C1 segment of cervical spinal cord (tissue), 14 donors: ENCODE measurements around the gene KATNAL2.

Experiments used
- DNase-seq, 14 donors: peaks; one replicate each; lab custom pipeline; 2025; lab: John Stamatoyannopoulos, UW

KATNAL2 gene, protein sequence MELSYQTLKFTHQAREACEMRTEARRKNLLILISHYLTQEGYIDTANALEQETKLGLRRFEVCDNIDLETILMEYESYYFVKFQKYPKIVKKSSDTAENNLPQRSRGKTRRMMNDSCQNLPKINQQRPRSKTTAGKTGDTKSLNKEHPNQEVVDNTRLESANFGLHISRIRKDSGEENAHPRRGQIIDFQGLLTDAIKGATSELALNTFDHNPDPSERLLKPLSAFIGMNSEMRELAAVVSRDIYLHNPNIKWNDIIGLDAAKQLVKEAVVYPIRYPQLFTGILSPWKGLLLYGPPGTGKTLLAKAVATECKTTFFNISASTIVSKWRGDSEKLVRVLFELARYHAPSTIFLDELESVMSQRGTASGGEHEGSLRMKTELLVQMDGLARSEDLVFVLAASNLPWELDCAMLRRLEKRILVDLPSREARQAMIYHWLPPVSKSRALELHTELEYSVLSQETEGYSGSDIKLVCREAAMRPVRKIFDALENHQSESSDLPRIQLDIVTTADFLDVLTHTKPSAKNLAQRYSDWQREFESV

DNA sequence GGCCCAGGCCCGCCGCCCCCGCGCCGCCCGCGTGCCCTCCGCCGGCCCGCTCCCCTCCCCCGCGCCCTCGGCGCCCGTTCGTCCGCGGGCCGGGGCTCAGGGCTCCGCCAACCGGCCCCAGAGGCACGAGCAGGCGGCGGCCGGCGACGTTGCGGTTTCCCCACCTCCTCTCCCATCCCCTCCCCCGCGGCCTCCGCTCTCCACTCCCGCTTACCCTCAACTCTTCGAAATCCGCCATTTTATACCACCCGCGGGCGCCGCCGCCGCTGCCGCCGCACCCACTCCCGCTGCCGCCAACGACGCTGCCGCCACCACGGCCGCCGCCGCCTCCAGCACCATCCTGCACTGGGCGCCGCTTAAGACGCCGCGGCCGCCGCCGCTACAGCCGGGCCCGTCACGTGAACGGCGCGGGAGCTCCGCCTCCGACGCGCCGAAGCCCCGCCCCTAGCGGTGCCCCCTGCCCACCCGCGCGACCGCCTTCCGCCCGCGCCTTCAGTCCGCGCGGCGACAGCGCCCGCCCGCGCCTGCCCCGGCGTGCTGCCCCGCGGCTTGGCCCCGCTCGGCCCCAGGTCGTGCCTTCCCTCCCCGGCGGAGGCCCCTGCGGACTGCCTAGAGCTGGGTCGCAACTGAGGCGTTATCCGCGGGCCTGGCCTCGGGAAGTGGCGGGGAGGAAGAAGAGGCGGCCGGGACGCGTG, at the start of gene KATNAL2, which contains the start of gene PIAS2:
TSS of gene KATNAL2 (plus strand) at position 495 of the 695 bp plus-strand sequence. CDS start 29,271 bp downstream, outside the sequence.
TSS of gene PIAS2 (minus strand) at position 400 of the 695 bp plus-strand sequence. CDS start at position 238, 162 bp downstream.
- peak in 13 of 14 donors; percentile 26 to 88 (median 71) for DNase-seq

DNA sequence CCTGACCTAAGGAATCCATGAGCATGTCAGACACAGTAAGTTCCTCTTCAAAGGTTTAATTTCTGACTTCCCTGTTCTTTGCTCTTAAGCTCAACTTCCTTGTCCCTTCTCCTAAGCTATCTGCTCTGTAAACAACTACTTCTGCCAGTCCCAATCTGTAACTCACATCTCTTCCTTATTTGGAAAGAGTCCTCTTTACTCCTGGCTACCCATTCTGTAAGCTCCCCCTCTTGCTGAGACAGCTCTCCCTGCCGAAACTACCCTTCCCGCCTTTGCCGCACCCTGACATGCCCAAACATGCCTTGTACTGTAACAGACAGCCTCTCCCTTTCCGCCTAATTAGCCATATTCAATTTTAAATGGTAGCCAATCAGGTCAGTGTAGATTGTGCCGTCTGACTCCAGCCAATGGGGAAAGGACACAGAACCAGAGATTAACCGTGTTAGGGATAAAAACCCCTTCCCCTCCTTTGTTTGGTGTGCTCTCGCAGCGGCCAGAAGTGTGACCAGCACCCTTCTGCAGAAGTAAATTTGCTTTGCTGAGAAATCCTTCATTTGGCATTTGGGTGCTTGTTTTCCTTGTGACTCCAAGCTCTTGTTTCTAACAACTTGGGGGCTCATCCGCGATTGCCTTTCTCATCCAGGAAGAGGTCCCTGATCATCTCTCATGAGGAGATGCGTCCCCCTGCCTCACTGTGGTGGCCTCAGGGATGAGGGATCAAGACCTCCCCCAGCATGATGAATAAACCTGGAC, 49.1 kb upstream of the KATNAL2 start:
- DNase-seq, result no peak

DNA sequence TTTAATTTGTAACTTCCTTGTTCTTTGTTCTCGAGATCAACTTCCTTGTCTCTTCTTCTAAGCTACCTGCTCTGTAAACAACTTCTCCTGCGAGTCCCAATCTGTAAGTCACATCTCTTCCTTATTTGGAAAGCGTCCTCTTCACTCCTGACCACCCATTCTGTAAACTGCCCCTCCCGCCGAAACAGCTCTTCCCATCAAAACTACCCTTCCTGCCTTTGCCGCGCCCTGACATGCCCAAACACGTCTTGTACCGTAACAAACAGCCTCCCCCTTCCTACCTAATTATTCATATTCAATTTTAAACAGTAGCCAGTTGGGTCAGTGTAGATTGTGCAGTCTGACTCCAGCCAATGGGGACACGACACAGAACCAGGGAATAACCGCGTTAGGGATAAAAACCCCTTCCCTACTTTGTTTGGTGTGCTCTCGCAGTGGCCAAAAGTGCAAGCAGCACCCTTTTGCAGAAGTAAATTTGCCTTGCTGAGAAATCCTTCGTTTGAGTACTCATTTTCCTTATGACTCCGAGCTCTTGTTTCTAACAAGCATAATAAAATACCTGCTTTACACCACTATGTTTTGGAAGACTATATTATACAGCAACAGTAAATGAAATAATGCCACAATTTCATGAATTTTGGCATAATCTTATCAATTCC, 39.9 kb upstream of the KATNAL2 start:
- DNase-seq, result no peak

DNA sequence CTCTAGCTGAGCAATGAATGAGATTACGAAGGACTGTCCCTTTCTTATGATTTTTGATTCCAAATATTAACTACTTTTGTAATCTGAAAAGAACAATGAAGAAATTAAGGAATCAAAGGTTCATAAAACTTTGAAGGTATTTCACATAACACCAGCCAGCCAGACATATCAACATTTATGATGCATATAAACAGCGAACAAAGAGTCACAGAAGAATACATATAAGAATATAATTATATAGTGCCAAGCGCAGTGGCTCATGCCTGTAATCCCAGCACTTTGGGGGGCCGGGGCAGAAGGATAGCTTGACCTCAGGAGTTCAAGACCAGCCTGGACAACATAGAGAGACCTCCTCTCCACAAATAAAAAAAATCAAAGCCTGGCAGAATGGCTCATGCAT, 34.2 kb upstream of the KATNAL2 start:
- no peak for DNase-seq

DNA sequence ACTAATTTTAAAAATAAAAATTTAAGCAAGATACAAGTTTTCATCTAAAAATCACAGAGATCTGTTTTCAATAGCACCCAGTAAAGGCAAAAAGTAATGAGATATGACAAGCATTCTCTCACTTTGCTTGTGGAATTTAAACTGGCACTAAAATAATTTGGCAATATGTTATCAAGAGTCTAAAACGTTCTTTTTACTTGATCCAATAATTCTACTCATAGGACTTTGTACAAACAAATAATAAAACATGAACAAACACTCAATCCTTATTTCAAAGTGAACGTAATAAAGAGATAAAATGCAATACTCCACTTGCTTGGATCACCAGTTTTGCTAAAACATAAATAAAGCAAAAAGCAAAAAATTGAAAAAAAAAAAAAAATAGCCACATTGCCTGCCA, 30.5 kb upstream of the KATNAL2 start:
- no peak for DNase-seq

DNA sequence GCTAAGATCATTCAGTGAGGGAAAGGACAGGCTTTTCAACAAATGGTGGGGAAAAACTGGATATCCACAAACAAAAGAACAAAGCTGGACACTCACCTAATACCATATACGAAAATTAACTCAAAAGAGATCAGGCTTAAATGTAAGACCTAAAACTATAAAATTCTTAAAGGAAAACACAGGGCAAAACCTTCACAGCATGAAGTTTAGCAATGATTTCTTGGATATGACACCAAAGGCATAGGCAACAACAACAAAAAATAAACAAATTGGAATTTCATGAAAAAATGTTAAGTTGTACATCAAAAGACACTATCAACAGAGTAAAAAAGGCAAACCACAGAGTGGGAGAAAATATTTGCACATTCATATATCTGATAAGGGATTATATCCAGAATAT, 28.4 kb upstream of the KATNAL2 start:
- DNase-seq, result no peak

DNA sequence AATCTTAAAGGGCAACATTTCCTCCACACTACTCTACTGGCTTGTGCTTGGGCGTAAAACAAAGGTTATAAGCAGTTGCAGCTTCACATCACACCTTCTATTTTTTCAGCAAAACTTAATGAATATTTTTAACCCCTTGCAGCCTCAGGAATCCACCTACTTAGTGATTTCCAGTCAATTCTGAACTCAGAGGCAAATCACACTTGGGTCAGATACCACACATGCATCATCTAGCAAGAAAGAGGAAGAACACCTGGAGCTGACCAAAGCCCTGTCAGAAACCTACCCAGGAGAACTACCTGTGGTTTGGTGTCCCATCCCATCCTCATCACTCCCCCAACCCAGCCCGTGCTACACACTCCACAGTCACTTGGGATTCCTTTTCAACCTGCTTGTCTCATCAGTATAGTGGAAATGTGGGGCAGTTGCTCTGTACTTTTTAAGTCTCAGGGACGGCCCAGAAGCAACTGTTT, 25.6 kb upstream of the KATNAL2 start:
- DNase-seq, result no peak

DNA sequence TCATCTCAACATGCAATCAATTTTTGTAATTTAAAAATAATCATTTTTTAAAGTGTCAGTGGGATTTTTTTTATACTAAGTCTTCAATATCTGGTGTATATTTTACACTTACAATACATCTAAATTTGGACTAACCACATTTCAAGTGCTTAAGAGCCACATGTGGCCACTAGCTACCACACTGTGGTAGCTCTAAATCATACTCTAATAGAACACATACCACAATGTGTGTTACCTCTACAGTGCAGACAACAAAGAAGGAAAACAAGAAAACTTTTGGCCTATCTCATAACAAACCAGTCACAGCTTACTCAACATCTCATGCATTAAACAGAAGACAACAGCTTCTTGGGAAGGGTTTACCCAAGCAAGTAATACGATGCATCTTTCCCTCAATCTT, 24.6 kb upstream of the KATNAL2 start:
- no peak for DNase-seq

DNA sequence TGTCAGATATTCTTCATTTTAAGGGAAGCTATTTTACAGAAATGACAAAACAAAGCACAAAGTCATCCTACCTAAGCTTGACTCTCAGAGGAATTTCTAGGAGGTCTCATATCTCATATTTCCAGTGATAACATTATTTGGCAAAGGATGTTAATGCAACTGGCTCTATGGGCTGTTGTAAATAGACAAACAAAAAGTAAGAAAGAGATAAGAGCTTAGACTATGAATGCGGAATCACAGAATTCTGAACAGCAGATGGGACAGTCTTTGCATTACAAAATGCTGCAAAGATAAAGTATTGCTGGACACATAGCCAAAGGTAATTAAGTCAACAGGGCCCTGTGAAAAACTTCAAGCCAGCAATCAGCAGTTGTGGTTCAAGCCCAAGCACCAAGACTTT, 24.0 kb upstream of the KATNAL2 start:
- no peak for DNase-seq

DNA sequence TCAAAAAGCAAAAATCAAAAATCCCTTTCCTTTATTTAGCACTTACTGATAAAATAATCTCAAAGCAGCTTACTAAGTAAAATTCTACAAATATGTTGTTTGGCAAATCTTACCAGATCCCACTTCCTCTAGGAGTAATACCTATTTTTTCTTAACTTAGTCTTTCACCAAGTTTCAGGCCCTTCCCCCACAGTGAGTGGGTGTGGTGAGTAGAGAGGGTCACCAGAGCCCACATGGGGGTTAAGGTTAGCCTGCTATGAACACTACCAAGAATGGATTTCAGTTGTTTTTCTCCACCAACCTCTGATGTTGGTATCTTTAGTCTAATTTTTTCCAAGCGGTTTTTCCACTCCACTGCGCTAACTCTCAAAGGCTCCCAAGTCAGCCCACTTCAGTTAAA, 23.3 kb upstream of the KATNAL2 start:
- no peak for DNase-seq

DNA sequence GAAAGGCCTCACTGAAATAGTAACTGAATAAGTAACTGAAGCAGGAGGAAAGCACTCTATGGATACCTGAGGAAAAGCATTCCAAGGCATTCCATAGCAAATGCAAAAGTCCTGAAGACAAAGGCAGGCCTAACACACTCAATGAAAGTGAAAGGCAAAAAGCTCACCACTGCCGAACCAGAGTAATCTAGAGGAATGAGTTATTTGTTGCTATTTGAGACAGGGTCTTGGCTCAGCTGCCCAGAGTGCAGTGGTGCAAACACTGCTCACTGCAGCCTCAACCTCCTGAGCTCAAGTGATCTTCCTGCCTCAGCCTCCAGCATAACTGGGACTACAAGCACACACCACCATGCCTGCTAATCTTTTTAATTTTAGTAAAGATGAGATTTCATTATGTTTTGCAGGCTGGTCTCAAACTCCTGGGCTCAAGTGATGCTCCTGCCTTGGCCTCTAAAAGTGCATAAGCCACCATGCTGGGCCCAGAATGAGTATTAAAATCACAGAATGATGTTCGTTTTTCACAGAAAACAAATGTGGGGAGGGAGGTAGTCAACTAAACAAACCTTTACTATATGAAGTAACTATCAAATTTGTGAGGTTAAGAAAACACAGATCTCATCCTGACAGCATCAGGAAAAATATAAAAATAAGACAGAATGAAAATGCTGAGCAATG, 18.0 kb upstream of the KATNAL2 start:
- no peak for DNase-seq

DNA sequence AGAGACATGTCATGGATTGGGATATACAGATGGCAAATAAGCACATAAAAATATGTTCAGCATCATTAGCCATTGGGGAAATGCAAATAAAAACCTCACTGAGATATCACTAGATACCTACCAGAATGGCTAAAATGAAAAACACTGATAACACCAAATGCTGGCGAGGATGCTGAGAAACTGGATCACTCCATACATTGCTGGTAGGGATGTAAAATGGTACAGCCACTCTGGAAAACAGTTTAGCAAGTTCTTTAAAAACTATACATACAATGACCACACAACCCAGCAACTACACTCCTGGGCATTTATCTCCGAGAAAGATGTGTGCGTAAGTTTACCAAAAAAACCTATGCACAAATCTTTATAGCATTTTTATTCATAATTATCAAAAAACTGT, 14.0 kb upstream of the KATNAL2 start:
- no peak for DNase-seq

DNA sequence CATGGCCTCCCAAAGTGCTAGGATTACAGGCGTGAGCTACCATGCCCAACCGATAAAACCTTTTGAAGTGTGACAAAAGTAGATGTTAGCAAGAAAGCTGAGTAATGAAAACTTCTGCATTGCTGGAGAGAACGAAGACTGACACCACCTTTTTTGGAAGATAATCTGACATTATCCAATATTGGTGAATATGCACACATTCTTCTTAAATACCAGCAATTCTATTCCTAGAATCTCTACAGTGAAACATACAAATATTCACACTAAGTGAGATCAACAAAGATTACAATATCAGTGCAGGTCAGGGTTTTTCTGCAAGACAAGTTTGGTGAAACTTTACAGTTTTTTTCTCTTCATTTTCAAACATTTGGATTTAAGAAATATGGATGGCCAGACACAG, 7.9 kb upstream of the KATNAL2 start:
- no peak for DNase-seq

DNA sequence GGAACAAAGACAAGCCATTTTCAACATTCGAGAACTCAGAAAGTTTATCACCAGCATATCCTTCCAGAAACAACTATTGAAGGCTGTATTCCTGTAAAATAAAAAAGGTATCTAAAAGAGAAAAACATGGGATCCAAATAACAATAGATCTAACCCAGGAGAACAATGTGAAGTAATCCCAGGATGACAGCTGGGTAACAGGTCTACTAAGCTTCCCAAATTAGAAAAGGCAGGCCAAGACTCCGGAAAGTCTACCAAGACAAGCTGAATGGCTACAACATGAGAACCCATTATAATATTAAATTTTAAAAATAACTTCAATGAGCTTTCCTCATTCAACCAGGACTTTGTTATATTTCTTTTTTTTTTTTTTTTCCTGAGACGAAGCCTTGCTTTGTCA, 6.5 kb upstream of the KATNAL2 start:
- DNase-seq, result no peak

DNA sequence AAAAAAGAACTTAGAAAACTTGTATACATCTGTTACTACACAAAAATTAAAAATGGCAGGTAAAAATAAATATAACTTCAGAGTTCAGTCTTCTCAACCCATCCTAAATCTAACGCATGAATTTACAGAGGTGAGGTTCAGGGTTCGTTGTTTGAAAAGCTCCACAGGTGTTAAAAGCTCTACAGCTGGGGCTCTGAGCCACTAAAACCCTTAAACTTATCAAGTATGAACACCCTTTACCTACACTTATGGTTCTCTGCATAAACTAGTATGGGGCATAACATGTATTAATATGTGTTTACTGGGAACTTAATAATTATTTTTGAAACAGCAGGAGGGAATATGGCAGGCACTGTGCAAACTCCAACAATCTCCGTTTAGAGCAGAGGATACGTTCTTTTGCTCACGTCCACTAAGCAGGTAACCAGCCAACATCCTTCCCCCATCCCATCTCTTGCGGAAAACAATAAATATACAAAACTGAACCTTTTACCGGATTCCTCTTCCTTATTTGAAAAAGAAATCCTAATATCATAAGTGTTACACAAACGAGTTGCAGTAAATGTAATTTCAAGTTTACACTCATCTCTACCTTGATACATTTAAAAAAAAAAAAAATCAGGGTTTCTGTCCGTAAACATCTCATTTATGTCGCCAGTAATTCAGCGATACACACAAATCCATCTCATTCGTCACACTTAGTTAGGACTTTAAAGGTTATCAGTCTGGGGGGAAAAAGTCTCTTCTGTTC, 1.4 kb upstream of the KATNAL2 start:
- DNase-seq, result peak in 1 of 14 donors; percentile 21

DNA sequence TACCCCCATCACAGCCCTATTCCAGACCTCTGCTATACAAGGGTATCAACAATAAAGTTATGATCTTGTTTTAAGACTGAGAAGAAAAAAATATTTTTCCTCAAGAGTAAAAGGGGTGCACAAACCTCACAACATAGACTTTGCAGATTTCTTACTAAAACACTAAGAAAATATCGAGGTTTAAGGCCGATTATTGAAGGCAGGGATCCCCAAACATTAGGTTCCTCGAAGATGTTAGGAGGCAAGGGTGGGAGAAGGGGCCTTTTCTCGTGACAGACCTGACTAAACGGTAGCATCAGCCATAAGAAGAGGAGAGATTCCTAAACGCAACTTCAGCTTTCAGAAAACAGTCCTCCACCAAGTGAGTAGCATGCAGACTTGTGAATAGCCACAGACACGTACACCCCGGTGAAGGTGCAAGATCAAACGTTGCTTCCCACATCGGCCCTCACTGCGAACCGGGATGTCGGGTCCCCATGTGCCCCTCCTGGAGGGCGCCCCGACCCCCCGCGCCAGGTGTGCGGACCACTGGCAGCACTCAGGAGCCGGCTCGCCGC, 773 bp upstream of the KATNAL2 start:
- DNase-seq, result peak in 8 of 14 donors; percentile 37 to 73 (median 52)

DNA sequence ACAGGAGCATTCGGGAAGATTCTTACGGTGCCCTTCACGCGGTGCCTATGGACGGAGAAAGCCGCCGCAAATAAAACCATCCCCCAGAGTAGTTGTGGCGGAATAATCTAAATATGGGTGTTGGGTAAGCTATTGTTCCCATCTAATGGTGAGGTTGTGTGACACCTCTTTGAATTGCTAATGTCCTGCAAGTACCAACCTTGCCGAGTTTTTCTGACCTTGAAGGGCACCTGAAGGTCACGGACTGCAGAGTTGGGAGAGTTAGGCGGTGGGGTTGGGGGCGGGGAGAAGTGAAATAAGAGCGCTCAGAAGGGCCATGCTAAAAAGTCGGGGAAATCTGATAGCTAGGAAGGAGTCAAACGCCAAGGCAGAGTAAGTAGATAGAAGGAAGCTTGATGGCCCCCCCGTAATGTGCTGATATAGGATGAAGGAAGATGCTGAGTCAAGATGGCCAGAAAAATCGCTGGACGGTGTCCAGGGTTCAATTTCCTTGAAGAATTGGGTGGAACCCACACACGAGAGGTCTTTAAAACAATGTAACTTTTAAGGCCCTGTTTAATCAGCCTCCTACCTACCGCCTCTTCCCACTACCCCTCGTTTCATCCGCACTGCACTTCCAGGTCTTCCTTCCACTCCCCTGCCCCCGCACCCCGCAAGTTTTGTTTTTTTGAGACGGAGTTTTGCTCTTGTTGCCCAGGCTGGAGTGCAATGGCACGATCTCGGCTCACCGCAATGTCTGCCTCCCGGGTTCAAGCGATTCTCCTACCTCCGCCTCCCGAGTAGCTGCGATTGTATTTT, 600 bp downstream of the KATNAL2 start:
- peak in 7 of 14 donors; percentile 26 to 71 (median 55) for DNase-seq

DNA sequence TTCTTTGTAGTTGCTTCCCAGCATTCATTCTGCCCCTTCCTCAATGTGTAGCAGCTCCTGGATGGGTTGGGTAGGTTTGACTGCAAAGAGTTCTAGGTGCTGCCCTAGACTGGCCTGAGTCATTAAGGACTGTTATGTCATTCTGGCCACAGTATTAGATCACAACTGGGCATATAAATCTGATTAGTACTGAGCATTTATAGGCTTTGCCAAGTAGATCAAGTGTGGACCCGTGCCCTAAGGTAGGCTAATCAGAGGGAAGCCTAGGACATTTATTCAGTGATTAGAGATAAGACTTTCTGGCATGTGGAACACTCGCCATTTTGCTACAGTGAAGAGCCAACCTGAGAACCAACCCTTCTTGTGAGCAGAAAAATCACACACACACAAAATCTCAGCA, 2.7 kb downstream of the KATNAL2 start:
- DNase-seq, result no peak

DNA sequence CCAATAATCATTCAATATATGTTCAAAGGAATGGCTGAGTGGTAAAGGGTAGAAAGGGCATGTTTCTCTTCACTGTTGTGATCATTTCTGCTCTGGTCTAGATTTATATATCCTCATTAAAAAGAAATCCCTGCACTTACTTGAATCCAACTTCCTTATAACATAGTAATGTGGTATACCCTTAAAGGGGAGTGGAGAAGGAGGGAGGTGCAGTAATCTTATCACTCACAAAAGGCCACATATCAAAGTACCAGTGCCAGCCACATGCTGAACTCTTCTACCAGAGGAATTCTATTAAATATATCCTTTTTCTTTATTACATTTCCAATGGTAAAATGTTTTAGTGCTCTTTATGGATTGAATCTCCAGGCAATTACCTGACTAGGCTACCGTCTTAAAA, 3.3 kb downstream of the KATNAL2 start:
- no peak for DNase-seq
